Measurements from ENCODE around the gene B4GALT6. TPM values are rescaled to one million over a fixed set of nuclear protein-coding genes. Genes with fewer than 3 reads are reported as not detected.
A peak's percentile ranks its signal among the peaks of the same experiment; 100 is the strongest.

The B4GALT6 gene
- polyA plus RNA-seq, 1 donor from 2014 or later = not detected

DNA sequence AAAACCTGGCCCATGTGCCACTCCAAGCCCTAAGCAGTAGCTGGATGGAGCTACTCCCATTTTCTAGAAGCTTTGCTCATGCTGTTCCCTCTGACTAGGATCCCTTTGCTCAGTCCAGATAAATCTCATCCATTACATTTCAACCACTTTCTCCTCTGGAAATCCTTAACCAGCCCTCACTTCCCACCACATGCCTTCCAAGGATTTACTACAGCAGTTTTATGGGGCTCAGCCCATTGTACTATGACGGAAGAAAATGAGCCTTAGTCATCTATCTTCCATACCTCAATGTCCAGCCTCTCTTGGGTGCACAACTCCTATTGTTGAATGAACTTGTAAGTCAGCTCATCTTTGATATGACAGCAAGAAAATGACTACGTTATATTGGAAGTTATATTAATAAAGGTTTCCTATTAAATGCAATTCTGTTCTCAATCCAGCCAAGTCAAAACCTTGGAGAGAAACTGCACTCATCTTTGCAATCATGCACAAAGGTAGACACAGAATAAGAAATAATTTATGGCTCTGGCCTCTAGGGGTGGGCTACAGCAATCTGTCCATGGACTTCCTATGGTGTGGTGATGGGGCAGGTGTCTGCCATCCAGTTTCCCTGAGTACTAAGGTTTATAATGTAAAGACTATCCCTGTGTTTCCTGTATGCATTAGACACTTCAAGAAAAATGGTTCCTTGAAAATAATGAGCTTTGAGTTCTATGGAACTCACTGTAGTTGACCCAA, 3.4 kb downstream of the B4GALT6 start:
- peaks cover 3 to 8% (median 6%) of the 10 kb centered on the region in 3 donors for H3K4me1 Mint-ChIP-seq
- H3K9me3 Mint-ChIP-seq = peaks cover 0 to 2% (median 0%) of the 10 kb centered on the region in 3 donors
- peaks cover 22% of the 10 kb centered on the region for H3K27me3 Mint-ChIP-seq
- H3K4me3 Mint-ChIP-seq = no peak overlapping the region
- H3K36me3 Mint-ChIP-seq = no peaks in the 10 kb centered on the region
- no peak overlapping the region for H3K27ac Mint-ChIP-seq

DNA sequence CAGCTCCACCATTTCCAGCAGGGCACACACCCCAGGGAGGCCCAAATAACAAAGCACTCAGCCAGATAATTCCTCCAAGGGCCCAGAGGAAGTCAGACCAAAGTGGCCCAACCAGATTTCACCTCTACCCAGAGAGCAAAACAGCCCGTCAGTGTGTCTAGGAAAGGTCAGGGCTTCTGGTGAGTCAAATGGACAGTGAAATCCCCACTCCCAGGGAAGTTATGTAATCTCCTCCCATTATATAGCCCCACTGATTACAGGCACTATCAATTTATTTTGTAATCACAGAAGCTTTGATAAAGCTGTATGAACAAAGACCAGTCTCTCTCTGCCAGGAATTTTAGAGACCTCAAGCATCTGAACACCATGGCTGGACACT, 4.0 kb downstream of the B4GALT6 start:
- no peak overlapping the region for H3K4me3 Mint-ChIP-seq
- peaks cover 3 to 6% (median 4%) of the 10 kb centered on the region in 3 donors for H3K4me1 Mint-ChIP-seq
- H3K9me3 Mint-ChIP-seq = peaks cover 0 to 2% (median 0%) of the 10 kb centered on the region in 3 donors
- no peaks in the 10 kb centered on the region for H3K36me3 Mint-ChIP-seq
- H3K27ac Mint-ChIP-seq = no peak overlapping the region
- peaks cover 18% of the 10 kb centered on the region for H3K27me3 Mint-ChIP-seq

DNA sequence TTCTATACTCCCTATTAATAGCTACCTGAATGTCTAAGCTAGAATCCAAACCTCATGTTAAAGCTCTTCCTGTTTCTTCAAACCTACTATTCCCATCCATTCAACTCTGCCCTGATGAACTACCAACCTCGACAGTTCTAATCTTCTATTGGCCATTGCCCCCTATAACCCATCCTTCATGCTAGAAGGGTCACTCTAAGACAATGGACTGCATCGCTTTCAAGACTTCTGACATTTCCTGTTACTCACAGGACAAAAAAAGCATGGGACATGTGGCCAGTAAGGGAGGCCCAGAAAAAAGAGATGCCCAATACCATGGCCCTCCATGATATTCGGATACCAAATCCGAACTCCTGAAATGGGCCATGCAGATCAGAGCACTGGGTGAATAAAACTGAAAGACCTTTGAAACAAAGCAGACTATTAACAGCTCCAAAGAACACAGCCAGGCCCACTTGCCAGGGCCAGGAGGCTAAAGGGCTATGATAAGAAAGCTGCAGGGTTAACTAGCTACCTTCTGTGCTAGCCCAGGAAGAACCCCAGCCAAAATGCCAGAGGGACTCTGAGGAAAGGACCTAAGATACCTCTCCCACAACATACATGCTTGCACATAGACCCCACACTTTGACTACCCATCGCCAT, 4.5 kb downstream of the B4GALT6 start:
- peaks cover 3 to 6% (median 4%) of the 10 kb centered on the region in 3 donors for H3K4me1 Mint-ChIP-seq
- no peak overlapping the region for H3K4me3 Mint-ChIP-seq
- no peaks in the 10 kb centered on the region for H3K36me3 Mint-ChIP-seq
- H3K27ac Mint-ChIP-seq = no peak overlapping the region
- peaks cover 0 to 2% (median 0%) of the 10 kb centered on the region in 3 donors for H3K9me3 Mint-ChIP-seq
- peaks cover 18% of the 10 kb centered on the region for H3K27me3 Mint-ChIP-seq

GRCh38 chr18:31679133-31679742, 5.1 kb downstream of the B4GALT6 start:
- peaks cover 0 to 2% (median 0%) of the 10 kb centered on the region in 3 donors for H3K9me3 Mint-ChIP-seq
- H3K36me3 Mint-ChIP-seq = no peaks in the 10 kb centered on the region
- H3K4me1 Mint-ChIP-seq = peaks cover 2 to 6% (median 4%) of the 10 kb centered on the region in 3 donors
- H3K4me3 Mint-ChIP-seq = no peak overlapping the region
- H3K27me3 Mint-ChIP-seq = peaks cover 17% of the 10 kb centered on the region
- no peak overlapping the region for H3K27ac Mint-ChIP-seq

- Mint-ChIP-seq H3K27me3 (peaks cover 9% of the 10 kb centered on the region), H3K4me1 (no peaks in the 10 kb centered on the region), H3K27ac (no peak overlapping the region), H3K36me3 (no peaks in the 10 kb centered on the region), H3K9me3 (peaks cover 0 to 2% (median 0%) of the 10 kb centered on the region in 3 donors), H3K4me3 (no peak overlapping the region)
Measured at GRCh38 chr18:31678425-31678824, 6.0 kb downstream of the B4GALT6 start.

- Mint-ChIP-seq H3K4me1 (no peaks in the 10 kb centered on the region), H3K4me3 (no peak overlapping the region), H3K36me3 (no peaks in the 10 kb centered on the region), H3K27me3 (peaks cover 8% of the 10 kb centered on the region), H3K9me3 (peaks cover 0 to 2% (median 0%) of the 10 kb centered on the region in 3 donors), H3K27ac (no peak overlapping the region)
Measured at GRCh38 chr18:31677592-31677991, 6.8 kb downstream of the B4GALT6 start.

- Mint-ChIP-seq H3K4me1 (no peaks in the 10 kb centered on the region), H3K36me3 (no peaks in the 10 kb centered on the region), H3K27me3 (peaks cover 5% of the 10 kb centered on the region), H3K4me3 (no peak overlapping the region), H3K27ac (no peak overlapping the region), H3K9me3 (no peaks in the 10 kb centered on the region)
Measured at GRCh38 chr18:31675404-31675803, 9.0 kb downstream of the B4GALT6 start.

DNA sequence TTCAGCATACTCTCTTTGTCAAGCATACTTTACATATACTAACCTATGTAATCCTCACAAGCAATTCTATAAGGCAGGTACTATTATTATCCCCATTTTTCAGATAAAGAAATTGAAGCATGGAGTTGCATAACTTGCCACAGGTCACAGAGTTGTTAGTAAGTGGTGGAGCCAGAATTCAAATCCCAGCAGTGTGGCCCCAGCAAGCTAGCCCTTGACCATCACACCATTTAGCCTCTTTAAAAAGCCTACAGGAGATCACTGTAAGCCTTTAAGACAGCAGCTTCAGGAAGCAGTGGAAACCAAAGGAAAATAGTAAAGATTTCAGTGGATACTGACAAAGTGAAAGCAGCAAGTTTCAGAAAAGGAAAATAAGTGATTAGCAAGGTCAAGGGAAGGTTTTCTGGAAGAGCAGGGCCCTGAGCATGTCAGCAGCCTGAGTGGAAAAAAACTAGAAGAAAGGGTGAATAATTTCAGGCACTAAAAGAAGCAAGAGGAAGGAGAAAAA, 11.7 kb downstream of the B4GALT6 start:
- Mint-ChIP-seq H3K4me3 (no peak overlapping the region), H3K27ac (no peak overlapping the region), H3K4me1 (no peaks in the 10 kb centered on the region), H3K27me3 (peaks cover 1% of the 10 kb centered on the region), H3K36me3 (no peaks in the 10 kb centered on the region), H3K9me3 (no peaks in the 10 kb centered on the region)

GRCh38 chr18:31671951-31672350, 12.4 kb downstream of the B4GALT6 start:
- H3K9me3 Mint-ChIP-seq = no peaks in the 10 kb centered on the region
- no peaks in the 10 kb centered on the region for H3K4me1 Mint-ChIP-seq
- no peak overlapping the region for H3K27ac Mint-ChIP-seq
- H3K36me3 Mint-ChIP-seq = no peaks in the 10 kb centered on the region
- no peak overlapping the region for H3K4me3 Mint-ChIP-seq
- no peaks in the 10 kb centered on the region for H3K27me3 Mint-ChIP-seq

GRCh38 chr18:31669541-31669940, 14.8 kb downstream of the B4GALT6 start:
- H3K27ac Mint-ChIP-seq = no peak overlapping the region
- no peaks in the 10 kb centered on the region for H3K27me3 Mint-ChIP-seq
- peak overlapping the region in 1 of 4 donors; percentile 42 for H3K4me3 Mint-ChIP-seq
- no peaks in the 10 kb centered on the region for H3K9me3 Mint-ChIP-seq
- no peaks in the 10 kb centered on the region for H3K4me1 Mint-ChIP-seq
- H3K36me3 Mint-ChIP-seq = no peaks in the 10 kb centered on the region

- Mint-ChIP-seq H3K4me1 (no peaks in the 10 kb centered on the region), H3K36me3 (no peaks in the 10 kb centered on the region), H3K27me3 (no peaks in the 10 kb centered on the region), H3K4me3 (no peak overlapping the region), H3K9me3 (no peaks in the 10 kb centered on the region), H3K27ac (no peak overlapping the region)
Measured at GRCh38 chr18:31667185-31667584, 17.2 kb downstream of the B4GALT6 start.

- Mint-ChIP-seq H3K9me3 (no peaks in the 10 kb centered on the region), H3K4me1 (no peaks in the 10 kb centered on the region), H3K27ac (no peak overlapping the region), H3K4me3 (no peak overlapping the region), H3K36me3 (no peaks in the 10 kb centered on the region), H3K27me3 (no peaks in the 10 kb centered on the region)
Measured at GRCh38 chr18:31666055-31666454, 18.3 kb downstream of the B4GALT6 start.

DNA sequence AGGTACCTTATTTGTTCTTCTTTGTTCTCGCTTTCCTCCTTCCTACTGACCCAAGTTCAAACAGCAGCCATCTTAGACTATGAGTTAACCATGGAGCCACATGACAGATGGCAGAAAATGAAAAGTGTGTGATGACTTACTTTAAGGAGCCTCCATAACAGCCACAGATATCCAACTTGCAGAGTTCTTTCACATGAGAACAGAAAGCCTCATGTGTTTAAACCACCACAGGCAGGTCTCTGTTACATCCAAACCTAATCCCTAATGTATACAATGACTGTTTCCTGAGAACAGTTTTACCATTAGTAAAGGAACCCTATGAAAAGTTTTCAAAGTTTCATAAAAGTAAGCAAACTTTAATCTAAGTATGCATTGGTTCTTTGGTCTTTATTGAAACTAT, 20.3 kb downstream of the B4GALT6 start:
- no peaks in the 10 kb centered on the region for H3K9me3 Mint-ChIP-seq
- H3K27ac Mint-ChIP-seq = no peak overlapping the region
- peaks cover under 1 to 3% (median under 1%) of the 10 kb centered on the region in 3 donors for H3K4me1 Mint-ChIP-seq
- H3K36me3 Mint-ChIP-seq = no peaks in the 10 kb centered on the region
- H3K27me3 Mint-ChIP-seq = no peaks in the 10 kb centered on the region
- no peak overlapping the region for H3K4me3 Mint-ChIP-seq

- no peaks in the 10 kb centered on the region for H3K9me3 Mint-ChIP-seq
- peaks cover 4% of the 10 kb centered on the region for H3K27me3 Mint-ChIP-seq
- no peaks in the 10 kb centered on the region for H3K36me3 Mint-ChIP-seq
- H3K27ac Mint-ChIP-seq = no peak overlapping the region
- peaks cover 14 to 19% (median 17%) of the 10 kb centered on the region in 3 donors for H3K4me1 Mint-ChIP-seq
- H3K4me3 Mint-ChIP-seq = no peak overlapping the region
Measured at GRCh38 chr18:31661965-31662364, 22.4 kb downstream of the B4GALT6 start.

DNA sequence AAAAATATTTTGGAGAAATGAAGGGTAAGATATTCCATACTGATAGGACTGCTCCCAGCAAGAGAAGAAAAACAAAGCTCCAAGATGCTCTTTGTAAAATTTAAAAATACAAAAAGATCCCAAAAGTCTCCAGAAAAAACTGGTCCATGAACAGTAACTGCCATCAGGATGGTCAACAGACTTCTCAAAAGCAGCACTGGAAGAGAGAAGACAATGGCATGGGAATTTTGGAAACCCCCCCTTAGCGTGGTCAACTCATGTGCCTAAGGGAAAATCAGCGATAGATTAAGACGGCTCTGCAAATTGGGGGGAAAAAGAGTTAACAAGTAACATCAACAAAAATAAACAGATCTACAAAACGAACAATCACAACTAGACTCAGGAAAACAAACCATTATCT, 23.6 kb downstream of the B4GALT6 start:
- no peak overlapping the region for H3K27ac Mint-ChIP-seq
- H3K4me1 Mint-ChIP-seq = peaks cover 14 to 19% (median 17%) of the 10 kb centered on the region in 3 donors
- peaks cover 4% of the 10 kb centered on the region for H3K27me3 Mint-ChIP-seq
- H3K4me3 Mint-ChIP-seq = no peak overlapping the region
- no peaks in the 10 kb centered on the region for H3K9me3 Mint-ChIP-seq
- no peaks in the 10 kb centered on the region for H3K36me3 Mint-ChIP-seq

All from IgD-negative memory B cell (primary cell).